Measurements from ENCODE around the gene MPP1. TPM values are rescaled to one million over a fixed set of nuclear protein-coding genes. Genes with fewer than 3 reads are reported as not detected.
"Not testable (repeated sequence)": the region's sequence is repeated elsewhere in the genome, so short reads cannot be mapped to it uniquely, and the experiment has no call there.

MPP1 gene
- total RNA-seq, 1 experiment from 2014 or later = 89.3 TPM

DNA sequence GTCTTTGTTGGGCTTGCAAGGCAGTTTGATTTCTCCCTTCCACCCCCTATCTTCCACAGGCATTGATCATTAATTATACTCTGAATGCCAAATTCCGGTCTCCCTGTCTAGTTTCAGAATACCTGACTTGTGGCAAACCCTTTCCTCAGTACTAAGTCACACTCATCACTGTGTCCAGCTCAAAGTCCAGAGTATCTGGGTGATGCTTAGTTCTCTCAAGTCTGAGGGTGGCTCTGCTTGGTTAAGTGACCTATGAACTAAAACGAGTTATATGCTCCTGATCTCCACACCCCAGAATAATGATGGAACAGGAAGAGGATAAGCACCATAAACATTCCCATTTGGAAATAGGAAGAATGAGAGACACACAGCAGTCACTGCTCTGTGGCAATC, 22.7 kb upstream of the MPP1 start:
- no TSS peak for BruUV-seq (replicated peaks)
- TF ChIP-seq TCF7L2 (IDR thresholded peaks at IDR 0.05; ENCODE audit: low read depth, low read length) (no peak), POLR2AphosphoS5 (IDR thresholded peaks at IDR 0.05; ENCODE audit: low read depth, low read length) (no peak), SIN3A (IDR thresholded peaks at IDR 0.05; ENCODE audit: borderline replicate concordance, insufficient read depth, low read depth, low read length) (no peak)
- TF ChIP-seq, protein P1, sequence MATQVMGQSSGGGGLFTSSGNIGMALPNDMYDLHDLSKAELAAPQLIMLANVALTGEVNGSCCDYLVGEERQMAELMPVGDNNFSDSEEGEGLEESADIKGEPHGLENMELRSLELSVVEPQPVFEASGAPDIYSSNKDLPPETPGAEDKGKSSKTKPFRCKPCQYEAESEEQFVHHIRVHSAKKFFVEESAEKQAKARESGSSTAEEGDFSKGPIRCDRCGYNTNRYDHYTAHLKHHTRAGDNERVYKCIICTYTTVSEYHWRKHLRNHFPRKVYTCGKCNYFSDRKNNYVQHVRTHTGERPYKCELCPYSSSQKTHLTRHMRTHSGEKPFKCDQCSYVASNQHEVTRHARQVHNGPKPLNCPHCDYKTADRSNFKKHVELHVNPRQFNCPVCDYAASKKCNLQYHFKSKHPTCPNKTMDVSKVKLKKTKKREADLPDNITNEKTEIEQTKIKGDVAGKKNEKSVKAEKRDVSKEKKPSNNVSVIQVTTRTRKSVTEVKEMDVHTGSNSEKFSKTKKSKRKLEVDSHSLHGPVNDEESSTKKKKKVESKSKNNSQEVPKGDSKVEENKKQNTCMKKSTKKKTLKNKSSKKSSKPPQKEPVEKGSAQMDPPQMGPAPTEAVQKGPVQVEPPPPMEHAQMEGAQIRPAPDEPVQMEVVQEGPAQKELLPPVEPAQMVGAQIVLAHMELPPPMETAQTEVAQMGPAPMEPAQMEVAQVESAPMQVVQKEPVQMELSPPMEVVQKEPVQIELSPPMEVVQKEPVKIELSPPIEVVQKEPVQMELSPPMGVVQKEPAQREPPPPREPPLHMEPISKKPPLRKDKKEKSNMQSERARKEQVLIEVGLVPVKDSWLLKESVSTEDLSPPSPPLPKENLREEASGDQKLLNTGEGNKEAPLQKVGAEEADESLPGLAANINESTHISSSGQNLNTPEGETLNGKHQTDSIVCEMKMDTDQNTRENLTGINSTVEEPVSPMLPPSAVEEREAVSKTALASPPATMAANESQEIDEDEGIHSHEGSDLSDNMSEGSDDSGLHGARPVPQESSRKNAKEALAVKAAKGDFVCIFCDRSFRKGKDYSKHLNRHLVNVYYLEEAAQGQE (IDR thresholded peaks at IDR 0.05; ENCODE audit: insufficient read depth in 1 of 2, low read depth in 2 of 2, low read length in 1 of 2) = no peak
- DNase-seq (ENCODE audit: low read depth, low spot score) = no peak
- no peak overlapping the region for H3K4me3 ChIP-seq (ENCODE audit: low read depth in 2 of 2, low read length in 2 of 2)
- ChIA-PET POLR2A (no interaction called here), CTCF (no interaction called here)
- H3K4me1 ChIP-seq (ENCODE audit: control insufficient read depth, insufficient read depth, low read length) = no peaks in the 10 kb centered on the region
- in situ Hi-C loops (cut with HindIII; ENCODE audit: low pct_unique_long_range_greater_than_20kb, low sequenced_read_pairs) (loop anchor here (25.0 kb wide), 1 partner anchor 166 kb away; the partner anchor contains the start of gene CTAG2), intact Hi-C loops (cut with micrococcal nuclease; ENCODE audit: unreplicated experiment) (no loop called here)
- H3K9me3 ChIP-seq (ENCODE audit: control insufficient read depth, insufficient read depth, low read depth, low read length) = no peaks in the 10 kb centered on the region
- no peaks in the 10 kb centered on the region for H3K27me3 ChIP-seq (ENCODE audit: control insufficient read depth, insufficient read depth, low read length)
- no peaks in the 10 kb centered on the region for H3K36me3 ChIP-seq (ENCODE audit: control insufficient read depth, insufficient read depth, low read length)
- ATAC-seq = no peak
- H3K27ac ChIP-seq (ENCODE audit: low read length) = no peak overlapping the region

DNA sequence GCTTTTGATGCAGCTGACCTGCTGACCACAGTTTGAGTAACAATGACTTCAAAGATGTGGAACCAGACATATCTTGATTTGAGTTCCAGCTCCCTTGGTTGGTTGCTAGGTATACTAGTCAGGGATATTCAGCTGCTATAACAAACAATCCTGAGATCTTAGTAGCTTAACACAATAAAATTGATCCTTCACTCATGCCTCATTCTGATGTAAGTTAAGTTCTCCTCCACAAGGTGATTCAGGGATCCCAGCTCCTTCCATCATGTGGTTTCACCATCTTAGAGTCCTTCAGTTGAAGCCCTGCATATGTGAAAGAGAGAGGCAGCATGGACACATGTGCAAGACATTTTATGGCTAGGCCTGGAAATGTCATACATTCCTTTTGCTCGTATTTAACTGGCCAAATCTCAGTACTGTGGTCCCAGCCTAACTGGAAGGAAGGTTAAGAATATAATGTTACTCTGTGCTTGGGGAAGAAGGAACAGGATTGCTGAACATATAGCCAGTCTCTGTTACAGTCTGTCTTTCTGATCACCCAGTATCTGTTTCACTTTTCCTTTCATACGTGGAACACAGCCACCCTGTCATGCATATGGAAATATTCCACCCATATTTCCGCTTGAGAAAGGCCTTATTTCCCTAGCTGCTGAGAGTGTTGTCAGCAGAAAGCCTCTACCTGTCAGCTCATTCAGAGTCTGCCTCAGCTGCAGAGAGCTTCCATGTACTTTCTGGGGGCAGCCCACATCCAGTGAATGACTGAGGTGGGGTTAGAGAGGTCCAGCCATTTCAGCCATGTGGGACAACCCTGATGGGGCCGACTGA, 22.1 kb upstream of the MPP1 start:
- H3K4me3 ChIP-seq (ENCODE audit: low read depth in 2 of 2, low read length in 2 of 2) = no peak overlapping the region
- no peaks in the 10 kb centered on the region for H3K36me3 ChIP-seq (ENCODE audit: control insufficient read depth, insufficient read depth, low read length)
- DNase-seq (ENCODE audit: low read depth, low spot score) (no peak), ATAC-seq (no peak)
- no peaks in the 10 kb centered on the region for H3K9me3 ChIP-seq (ENCODE audit: control insufficient read depth, insufficient read depth, low read depth, low read length)
- BruUV-seq (replicated peaks) = no TSS peak
- intact Hi-C loops (cut with micrococcal nuclease; ENCODE audit: unreplicated experiment) = no loop called here
- H3K4me1 ChIP-seq (ENCODE audit: control insufficient read depth, insufficient read depth, low read length) = no peaks in the 10 kb centered on the region
- H3K27me3 ChIP-seq (ENCODE audit: control insufficient read depth, insufficient read depth, low read length) = no peaks in the 10 kb centered on the region
- CTCF ChIA-PET = no interaction called here
- POLR2A ChIA-PET = interaction anchor here (0.6 kb wide), 1 partner anchor 22 kb away, joined by 7 read pairs; no protein-coding TSS in a partner anchor
- TF ChIP-seq SIN3A (IDR thresholded peaks at IDR 0.05; ENCODE audit: borderline replicate concordance, insufficient read depth, low read depth, low read length) (no peak), TCF7L2 (IDR thresholded peaks at IDR 0.05; ENCODE audit: low read depth, low read length) (no peak), POLR2AphosphoS5 (IDR thresholded peaks at IDR 0.05; ENCODE audit: low read depth, low read length) (no peak)
- TF ChIP-seq, protein P2, sequence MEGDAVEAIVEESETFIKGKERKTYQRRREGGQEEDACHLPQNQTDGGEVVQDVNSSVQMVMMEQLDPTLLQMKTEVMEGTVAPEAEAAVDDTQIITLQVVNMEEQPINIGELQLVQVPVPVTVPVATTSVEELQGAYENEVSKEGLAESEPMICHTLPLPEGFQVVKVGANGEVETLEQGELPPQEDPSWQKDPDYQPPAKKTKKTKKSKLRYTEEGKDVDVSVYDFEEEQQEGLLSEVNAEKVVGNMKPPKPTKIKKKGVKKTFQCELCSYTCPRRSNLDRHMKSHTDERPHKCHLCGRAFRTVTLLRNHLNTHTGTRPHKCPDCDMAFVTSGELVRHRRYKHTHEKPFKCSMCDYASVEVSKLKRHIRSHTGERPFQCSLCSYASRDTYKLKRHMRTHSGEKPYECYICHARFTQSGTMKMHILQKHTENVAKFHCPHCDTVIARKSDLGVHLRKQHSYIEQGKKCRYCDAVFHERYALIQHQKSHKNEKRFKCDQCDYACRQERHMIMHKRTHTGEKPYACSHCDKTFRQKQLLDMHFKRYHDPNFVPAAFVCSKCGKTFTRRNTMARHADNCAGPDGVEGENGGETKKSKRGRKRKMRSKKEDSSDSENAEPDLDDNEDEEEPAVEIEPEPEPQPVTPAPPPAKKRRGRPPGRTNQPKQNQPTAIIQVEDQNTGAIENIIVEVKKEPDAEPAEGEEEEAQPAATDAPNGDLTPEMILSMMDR (IDR thresholded peaks at IDR 0.05) = no peak
- TF ChIP-seq, protein P1 (IDR thresholded peaks at IDR 0.05; ENCODE audit: insufficient read depth in 1 of 2, low read depth in 2 of 2, low read length in 1 of 2) = no peak
- in situ Hi-C loops (cut with HindIII; ENCODE audit: low pct_unique_long_range_greater_than_20kb, low sequenced_read_pairs) = loop anchor here (25.0 kb wide), 1 partner anchor 165 kb away; the partner anchor contains the start of gene CTAG2
- H3K27ac ChIP-seq (ENCODE audit: low read length) = no peak overlapping the region

DNA sequence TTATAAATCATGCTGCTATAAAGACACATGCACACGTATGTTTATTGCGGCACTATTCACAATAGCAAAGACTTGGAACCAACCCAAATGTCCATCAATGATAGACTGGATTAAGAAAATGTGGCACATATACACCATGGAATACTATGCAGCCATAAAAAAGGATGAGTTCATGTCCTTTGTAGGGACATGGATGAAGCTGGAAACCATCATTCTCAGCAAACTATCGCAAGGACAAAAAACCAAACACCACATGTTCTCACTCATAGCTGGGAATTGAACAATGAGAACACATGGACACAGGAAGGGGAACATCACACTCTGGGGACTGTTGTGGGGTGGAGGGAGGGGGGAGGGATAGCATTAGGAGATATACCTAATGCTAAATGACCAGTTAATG, 20.3 kb upstream of the MPP1 start:
- BruUV-seq (replicated peaks); H3K36me3 ChIP-seq (ENCODE audit: control insufficient read depth, insufficient read depth, low read length); H3K4me3 ChIP-seq (ENCODE audit: low read depth in 2 of 2, low read length in 2 of 2); POLR2A ChIA-PET; H3K4me1 ChIP-seq (ENCODE audit: control insufficient read depth, insufficient read depth, low read length); intact Hi-C loops (cut with micrococcal nuclease; ENCODE audit: unreplicated experiment); ATAC-seq; DNase-seq (ENCODE audit: low read depth, low spot score); H3K27ac ChIP-seq (ENCODE audit: low read length); H3K27me3 ChIP-seq (ENCODE audit: control insufficient read depth, insufficient read depth, low read length); CTCF ChIA-PET; H3K9me3 ChIP-seq (ENCODE audit: control insufficient read depth, insufficient read depth, low read depth, low read length): not testable (repeated sequence)
- in situ Hi-C loops (cut with HindIII; ENCODE audit: low pct_unique_long_range_greater_than_20kb, low sequenced_read_pairs) = loop anchor here (25.0 kb wide), 1 partner anchor 163 kb away; the partner anchor contains the start of gene CTAG2
